Measurements from ENCODE around the gene FBXO9.

FBXO9 gene

GRCh38 chr6:53043581-53043980 is 21.6 kb upstream of the FBXO9 start (continued):
- TF ChIP-seq, protein P1, sequence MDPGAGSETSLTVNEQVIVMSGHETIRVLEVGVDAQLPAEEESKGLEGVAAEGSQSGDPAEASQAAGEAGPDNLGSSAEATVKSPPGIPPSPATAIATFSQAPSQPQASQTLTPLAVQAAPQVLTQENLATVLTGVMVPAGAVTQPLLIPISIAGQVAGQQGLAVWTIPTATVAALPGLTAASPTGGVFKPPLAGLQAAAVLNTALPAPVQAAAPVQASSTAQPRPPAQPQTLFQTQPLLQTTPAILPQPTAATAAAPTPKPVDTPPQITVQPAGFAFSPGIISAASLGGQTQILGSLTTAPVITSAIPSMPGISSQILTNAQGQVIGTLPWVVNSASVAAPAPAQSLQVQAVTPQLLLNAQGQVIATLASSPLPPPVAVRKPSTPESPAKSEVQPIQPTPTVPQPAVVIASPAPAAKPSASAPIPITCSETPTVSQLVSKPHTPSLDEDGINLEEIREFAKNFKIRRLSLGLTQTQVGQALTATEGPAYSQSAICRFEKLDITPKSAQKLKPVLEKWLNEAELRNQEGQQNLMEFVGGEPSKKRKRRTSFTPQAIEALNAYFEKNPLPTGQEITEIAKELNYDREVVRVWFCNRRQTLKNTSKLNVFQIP (CRISPR knock-in tag; IDR thresholded peaks at IDR 0.05; ENCODE audit: borderline replicate concordance, low read depth) = no peak
- TF ChIP-seq ZC3H10 (CRISPR knock-in tag; IDR thresholded peaks at IDR 0.05) (no peak), GLIS3 (CRISPR knock-in tag; IDR thresholded peaks at IDR 0.05) (no peak)

DNA sequence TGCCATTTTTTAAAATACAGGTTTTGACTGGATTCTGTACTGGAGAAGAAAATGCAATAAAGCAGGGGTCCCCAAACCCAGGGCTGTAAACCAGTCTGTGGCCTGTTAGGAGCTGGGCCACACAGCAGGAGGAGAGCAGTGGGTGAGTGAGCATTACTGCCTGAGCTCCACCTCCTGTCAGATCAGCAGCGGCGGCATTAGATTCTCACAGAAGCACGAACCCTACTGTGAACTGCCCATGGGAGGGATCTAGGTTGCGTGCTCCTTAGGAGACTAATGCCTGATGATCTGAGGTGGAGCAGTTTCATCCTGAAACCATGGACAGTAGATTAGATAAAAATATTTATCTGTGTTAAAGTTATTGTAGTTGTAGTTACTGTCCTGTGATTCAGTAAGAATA is 21.1 kb upstream of the FBXO9 start:
- peak; percentile 70 for ATAC-seq
- TF ChIP-seq CSDC2 (CRISPR knock-in tag; IDR thresholded peaks at IDR 0.05) (no peak), CREB5 (CRISPR knock-in tag; IDR thresholded peaks at IDR 0.05; ENCODE audit: low read depth) (no peak), TSHZ2 (CRISPR knock-in tag; IDR thresholded peaks at IDR 0.05) (no peak), OSR1 (CRISPR knock-in tag; IDR thresholded peaks at IDR 0.05) (no peak), RARB (CRISPR knock-in tag; IDR thresholded peaks at IDR 0.05) (no peak), ZFP3 (CRISPR knock-in tag; IDR thresholded peaks at IDR 0.05) (no peak), ZFP30 (CRISPR knock-in tag; IDR thresholded peaks at IDR 0.05) (no peak), PPARA (CRISPR knock-in tag; IDR thresholded peaks at IDR 0.05; ENCODE audit: borderline replicate concordance) (no peak), ISL1 (CRISPR knock-in tag; IDR thresholded peaks at IDR 0.05) (no peak), ZNF8 (CRISPR knock-in tag; IDR thresholded peaks at IDR 0.05) (no peak), TCF4 (CRISPR knock-in tag; IDR thresholded peaks at IDR 0.05; ENCODE audit: borderline replicate concordance) (no peak), PATZ1 (CRISPR knock-in tag; IDR thresholded peaks at IDR 0.05; ENCODE audit: borderline replicate concordance) (no peak), ZC3H10 (CRISPR knock-in tag; IDR thresholded peaks at IDR 0.05) (no peak), SNAI2 (CRISPR knock-in tag; IDR thresholded peaks at IDR 0.05) (no peak), TOX (CRISPR knock-in tag; IDR thresholded peaks at IDR 0.05; ENCODE audit: borderline replicate concordance) (no peak), ZNF70 (CRISPR knock-in tag; IDR thresholded peaks at IDR 0.05) (no peak), BACH2 (CRISPR knock-in tag; IDR thresholded peaks at IDR 0.05; ENCODE audit: borderline replicate concordance) (no peak), ZNF565 (CRISPR knock-in tag; conservative IDR thresholded peaks at IDR 0.05; ENCODE audit: low read depth) (no peak)
- TF ChIP-seq, protein P2, sequence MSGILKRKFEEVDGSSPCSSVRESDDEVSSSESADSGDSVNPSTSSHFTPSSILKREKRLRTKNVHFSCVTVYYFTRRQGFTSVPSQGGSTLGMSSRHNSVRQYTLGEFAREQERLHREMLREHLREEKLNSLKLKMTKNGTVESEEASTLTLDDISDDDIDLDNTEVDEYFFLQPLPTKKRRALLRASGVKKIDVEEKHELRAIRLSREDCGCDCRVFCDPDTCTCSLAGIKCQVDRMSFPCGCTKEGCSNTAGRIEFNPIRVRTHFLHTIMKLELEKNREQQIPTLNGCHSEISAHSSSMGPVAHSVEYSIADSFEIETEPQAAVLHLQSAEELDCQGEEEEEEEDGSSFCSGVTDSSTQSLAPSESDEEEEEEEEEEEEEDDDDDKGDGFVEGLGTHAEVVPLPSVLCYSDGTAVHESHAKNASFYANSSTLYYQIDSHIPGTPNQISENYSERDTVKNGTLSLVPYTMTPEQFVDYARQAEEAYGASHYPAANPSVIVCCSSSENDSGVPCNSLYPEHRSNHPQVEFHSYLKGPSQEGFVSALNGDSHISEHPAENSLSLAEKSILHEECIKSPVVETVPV (CRISPR knock-in tag; IDR thresholded peaks at IDR 0.05) = no peak
- TF ChIP-seq, protein P1 (CRISPR knock-in tag; IDR thresholded peaks at IDR 0.05; ENCODE audit: borderline replicate concordance, low read depth) = no peak

All from SK-N-SH treated with all-trans-retinoic acid at 6 μM for 48 hours (cell line).